HepG2 (cell line): Measurements from ENCODE around the gene GMPPA. TPM values are rescaled to one million over a fixed set of nuclear protein-coding genes. Genes with fewer than 3 reads are reported as not detected.

Source experiments
- CHD4 ChIP-seq: fragments of 200-600 bp; sonication (generic); IDR thresholded peaks from 2 replicates; pipeline ENCODE4 v1.7.0; 2017; ENCODE audit warnings: mild to moderate bottlenecking, low read length, borderline replicate concordance
- FOXP1 ChIP-seq, 2 experiments: fragments of 450-650 bp in 1 of 2; IDR thresholded peaks; 2 replicates each; pipeline ENCODE4 v1.6.1; 2017 to 2018; ENCODE audit warnings: antibody characterized with exemption in 1 of 2
- KLF11 ChIP-seq: IDR thresholded peaks from 2 replicates; pipeline ENCODE4 v1.6.1; 2016; ENCODE audit warnings: missing compliant biosample characterization
- MATR3 ChIP-seq: sonication (generic); formaldehyde crosslinking; IDR thresholded peaks from 2 replicates; pipeline ENCODE4 v1.4.0; 2020; ENCODE audit warnings: missing genetic modification reagents
- PITX1 ChIP-seq: sonication (generic); formaldehyde crosslinking; IDR thresholded peaks from 2 replicates; pipeline ENCODE4 v1.5.1; 2020; ENCODE audit warnings: mild to moderate bottlenecking, missing genetic modification reagents
- RAD51 ChIP-seq: fragments of 450-650 bp; IDR thresholded peaks from 2 replicates; pipeline ENCODE4 v1.6.1; 2016; ENCODE audit warnings: borderline replicate concordance
- SAFB2 ChIP-seq: sonication (generic); formaldehyde crosslinking; IDR thresholded peaks from 2 replicates; pipeline ENCODE4 v1.5.1; 2020; ENCODE audit warnings: missing genetic modification reagents, low read depth, mild to moderate bottlenecking, borderline replicate concordance
- THAP7 ChIP-seq: sonication (generic); formaldehyde crosslinking; IDR thresholded peaks from 2 replicates; pipeline ENCODE4 v1.8.1; 2023; ENCODE audit warnings: mild to moderate bottlenecking, missing genetic modification reagents
- THAP9 ChIP-seq: sonication (generic); formaldehyde crosslinking; IDR thresholded peaks from 2 replicates; pipeline ENCODE4; 2020; ENCODE audit warnings: missing genetic modification reagents, mild to moderate bottlenecking, borderline replicate concordance
- TRAFD1 ChIP-seq: sonication (generic); formaldehyde crosslinking; IDR thresholded peaks from 2 replicates; pipeline ENCODE4 v1.5.1; 2020; ENCODE audit warnings: missing genetic modification reagents, mild to moderate bottlenecking, borderline replicate concordance
- ZFP90 ChIP-seq: sonication (generic); formaldehyde crosslinking; IDR thresholded peaks from 2 replicates; pipeline ENCODE4 v1.8.0; 2022; ENCODE audit warnings: missing genetic modification reagents, mild to moderate bottlenecking, inconsistent platforms, borderline replicate concordance
- ZNF512B ChIP-seq: sonication (generic); formaldehyde crosslinking; IDR thresholded peaks from 2 replicates; pipeline ENCODE4 v1.5.1; 2020; ENCODE audit warnings: missing genetic modification reagents, mild to moderate bottlenecking, borderline replicate concordance
- ZNF691 ChIP-seq: sonication (generic); formaldehyde crosslinking; IDR thresholded peaks from 2 replicates; pipeline ENCODE4 v1.4.0; 2020; ENCODE audit warnings: missing genetic modification reagents, low read depth, mild to moderate bottlenecking, borderline replicate concordance
- polyA plus RNA-seq, 8 experiments: library from polyadenylated mRNA; depleted of rRNA in 3 of 8; stranded (reverse) in 7 of 8; unstranded in 1 of 8; fragments of >200 nt; fragmentation: Illumina TruSeq in 4 of 8; extraction: Trizol in 4 of 8; gene quantifications; 2 replicates each; pipeline versions ENCODE4 v1.2.1 to v1.2.3, GENCODE V29; 2011 to 2016; ENCODE audit warnings: low read depth in 4 of 8, missing spikeins in 1 of 8, mixed read lengths in 1 of 8; ENCODE audit not compliant: insufficient read depth in 1 of 8
- total RNA-seq, 5 experiments: library from RNA; depleted of rRNA; stranded (reverse); fragments of >200 nt; fragmentation: Illumina TruSeq; extraction: Trizol; gene quantifications; 2 replicates each; pipeline ENCODE4 v1.2.3, GENCODE V29; 2016; ENCODE audit warnings: low read depth in 1 of 5

Gene GMPPA
- total and polyA plus RNA-seq, 2 of the 13 experiments (the other 11 are each of a cell fraction or from before 2014, with no cell fraction given), result 81.1 to 106 TPM

- TF ChIP-seq ZFP90 (CRISPR knock-in tag), result no peak
- TF ChIP-seq PITX1 (CRISPR knock-in tag), result peak; percentile 90
- 0 out of 2 replicates have a peak, but pooled peaks have one; percentile 52 for TF ChIP-seq SAFB2 (CRISPR knock-in tag)
- TF ChIP-seq ZNF691 (CRISPR knock-in tag), result peak; percentile 68; the same call in 1 of the 2 replicates
- TF ChIP-seq RAD51, result no peak
- TF ChIP-seq THAP9 (CRISPR knock-in tag), result peak; percentile 47; the same call in 1 of the 2 replicates
- no peak for TF ChIP-seq KLF11 (CRISPR knock-in tag)
- TF ChIP-seq FOXP1 (IDR thresholded peaks at IDR 0.05), result no peak
- no peak for TF ChIP-seq FOXP1 (CRISPR knock-in tag; IDR thresholded peaks at IDR 0.05)
- no peak for TF ChIP-seq ZNF512B
- no peak for TF ChIP-seq THAP7
- TF ChIP-seq TRAFD1, result peak; percentile 73; the same call in 1 of the 2 replicates
- TF ChIP-seq MATR3 (CRISPR knock-in tag), result no peak
- no peak for TF ChIP-seq CHD4
Measured at GRCh38 chr2:219530048-219530963, 31.6 kb downstream of the GMPPA start (continued).
